ENCODE data around the gene LSM4. TPM values are rescaled to one million over a fixed set of nuclear protein-coding genes. Genes with fewer than 3 reads are reported as not detected.

The LSM4 gene
- total and polyA plus RNA-seq, 2 of the 13 experiments (the other 11 are each of a cell fraction or from before 2014, with no cell fraction given), result 65.8 to 166 TPM

- TF ChIP-seq ZSCAN25 (CRISPR knock-in tag; IDR thresholded peaks at IDR 0.05) (0 out of 2 replicates have a peak, but pooled peaks have one; percentile 67), KDM4B (CRISPR knock-in tag; IDR thresholded peaks at IDR 0.05) (no peak), ZNF280D (CRISPR knock-in tag; IDR thresholded peaks at IDR 0.05) (0 out of 2 replicates have a peak, but pooled peaks have one; percentile 3), MED8 (CRISPR knock-in tag; IDR thresholded peaks at IDR 0.05; ENCODE audit: insufficient replicate concordance) (peak; percentile 47), SRY (CRISPR knock-in tag; IDR thresholded peaks at IDR 0.05) (no peak), SIX4 (CRISPR knock-in tag; IDR thresholded peaks at IDR 0.05) (no peak), ZKSCAN8 (CRISPR knock-in tag; IDR thresholded peaks at IDR 0.05; ENCODE audit: borderline replicate concordance) (no peak), HCFC1 (IDR thresholded peaks at IDR 0.05; ENCODE audit: low read depth, low read length) (no peak), CREBL2 (CRISPR knock-in tag; IDR thresholded peaks at IDR 0.05; ENCODE audit: borderline replicate concordance) (no peak), MZF1 (CRISPR knock-in tag; IDR thresholded peaks at IDR 0.05; ENCODE audit: borderline replicate concordance) (no peak), ZNF331 (CRISPR knock-in tag; IDR thresholded peaks at IDR 0.05) (0 out of 2 replicates have a peak, but pooled peaks have one; percentile 30), MYNN (CRISPR knock-in tag; IDR thresholded peaks at IDR 0.05; ENCODE audit: low read depth) (no peak), ZNF503 (CRISPR knock-in tag; IDR thresholded peaks at IDR 0.05) (no peak), TFDP1 (CRISPR knock-in tag; IDR thresholded peaks at IDR 0.05; ENCODE audit: borderline replicate concordance) (peak; percentile 69; the same call in 1 of the 2 replicates), NFE2L1 (CRISPR knock-in tag; IDR thresholded peaks at IDR 0.05; ENCODE audit: borderline replicate concordance) (no peak), SMARCE1 (IDR thresholded peaks at IDR 0.05; ENCODE audit: borderline replicate concordance) (no peak), PAWR (CRISPR knock-in tag; IDR thresholded peaks at IDR 0.05; ENCODE audit: borderline replicate concordance) (no peak; the same call in 1 of the 2 replicates), ZNF737 (CRISPR knock-in tag; IDR thresholded peaks at IDR 0.05; ENCODE audit: borderline replicate concordance) (no peak), SAP130 (CRISPR knock-in tag; IDR thresholded peaks at IDR 0.05; ENCODE audit: low read depth) (peak; percentile 72), KMT2B (CRISPR knock-in tag; IDR thresholded peaks at IDR 0.05) (no peak), ZNF235 (CRISPR knock-in tag; IDR thresholded peaks at IDR 0.05; ENCODE audit: borderline replicate concordance) (no peak), ARNT2 (CRISPR knock-in tag; IDR thresholded peaks at IDR 0.05; ENCODE audit: low read depth) (no peak)
These were observed 43.2 kb downstream of the LSM4 start (continued) for GRCh38 chr19:18279516-18280246.
